HG03135 (cell line): ENCODE measurements around the gene SCD5.

Experiments used
- ATAC-seq: cut with Tn5 transposase; IDR thresholded peaks from one replicate; pipeline ENCODE4 v1.9.1; 2021; ENCODE audit warnings: mild to moderate bottlenecking, moderate library complexity; ENCODE audit not compliant: unreplicated experiment

SCD5 gene

DNA sequence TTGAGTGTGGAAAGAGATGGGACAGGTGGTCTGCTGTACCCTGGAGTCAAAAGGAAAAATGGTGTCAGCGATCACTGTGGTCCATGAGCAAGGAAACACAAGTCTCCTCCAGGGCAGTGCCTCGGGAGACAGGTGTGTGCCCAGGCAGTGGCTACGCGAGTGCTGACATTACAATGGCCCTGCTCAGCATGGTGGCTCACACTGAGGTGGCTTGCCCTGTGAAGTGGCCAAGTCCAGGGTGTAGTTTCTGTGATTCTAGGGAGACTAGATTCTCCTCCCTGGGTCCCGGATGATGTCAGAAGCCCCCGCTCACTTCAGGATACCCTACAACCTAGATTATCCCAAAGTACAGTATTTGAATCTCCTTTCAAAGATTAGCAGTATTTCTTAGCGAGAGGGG, 192.0 kb downstream of the SCD5 start:
- no peak for ATAC-seq

DNA sequence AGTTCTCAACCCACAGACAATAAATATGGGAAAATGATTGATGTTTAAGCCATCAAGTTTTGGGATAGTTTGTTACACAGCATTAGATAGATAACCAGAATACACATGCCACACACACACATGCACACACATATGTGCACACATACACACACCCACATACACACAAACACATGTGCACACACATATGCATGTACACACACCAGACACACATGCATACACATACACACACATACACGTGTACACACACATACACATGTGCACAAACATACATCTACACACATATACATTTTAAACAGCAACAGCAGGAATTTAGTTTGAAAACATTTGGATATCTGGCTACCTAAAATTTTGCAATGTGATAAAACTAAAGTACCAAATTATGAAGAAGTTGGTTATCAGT, 194.1 kb downstream of the SCD5 start:
- ATAC-seq = no peak

DNA sequence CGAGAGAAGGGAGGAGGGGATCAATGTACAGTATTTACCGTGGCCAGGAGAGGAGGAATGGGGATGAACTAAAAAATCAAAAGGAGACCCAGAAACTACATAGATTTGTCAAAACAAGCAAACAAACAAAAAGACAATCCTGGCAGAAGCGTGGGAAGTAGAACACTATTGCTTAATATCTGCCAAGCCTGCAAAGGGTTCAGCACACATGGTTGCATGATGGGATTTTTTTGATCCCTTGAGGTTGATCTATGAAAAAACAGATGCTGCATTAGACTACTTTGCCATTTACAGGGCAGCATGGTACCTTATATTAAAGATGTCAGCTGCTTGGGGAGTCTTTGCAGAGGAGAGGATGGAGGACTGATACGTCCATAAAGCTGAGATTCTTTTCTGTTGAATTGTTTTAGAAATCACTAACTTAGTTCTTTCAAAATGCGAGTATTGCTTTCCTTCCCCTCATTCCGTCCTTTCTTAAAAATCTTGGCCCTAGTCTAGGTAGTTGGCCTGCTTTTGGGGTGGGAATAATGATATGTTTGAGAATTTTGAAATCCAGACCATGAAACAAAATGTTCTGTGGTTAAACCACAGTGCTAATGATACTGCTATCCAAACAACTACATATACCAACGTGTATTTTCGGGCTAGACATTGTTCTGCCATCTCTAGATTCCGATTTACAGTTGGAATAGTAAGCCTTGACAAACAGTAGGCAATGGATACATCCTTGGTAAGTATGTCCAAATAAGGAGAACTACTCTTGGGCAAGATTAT, 197.2 kb downstream of the SCD5 start:
- no peak for ATAC-seq

DNA sequence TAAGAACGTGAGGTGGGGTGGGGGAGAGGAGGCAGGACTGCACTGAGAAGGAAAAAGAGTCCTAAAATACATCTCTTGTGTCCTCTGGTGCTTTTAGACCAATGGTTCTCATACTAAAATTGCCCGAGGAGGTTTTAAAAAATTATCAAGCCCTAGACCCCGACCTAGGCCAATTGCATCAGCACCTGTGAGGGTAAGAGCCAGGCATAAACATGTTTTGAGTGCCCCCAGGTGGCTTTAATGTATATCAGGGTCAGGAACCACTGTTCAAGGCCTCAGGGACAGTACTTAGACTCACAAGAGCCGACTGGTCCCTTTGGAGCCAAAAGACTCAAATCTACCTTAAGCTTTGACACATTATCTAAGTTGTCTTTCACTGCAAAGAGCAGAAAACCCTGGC, 199.3 kb downstream of the SCD5 start:
- ATAC-seq = no peak

DNA sequence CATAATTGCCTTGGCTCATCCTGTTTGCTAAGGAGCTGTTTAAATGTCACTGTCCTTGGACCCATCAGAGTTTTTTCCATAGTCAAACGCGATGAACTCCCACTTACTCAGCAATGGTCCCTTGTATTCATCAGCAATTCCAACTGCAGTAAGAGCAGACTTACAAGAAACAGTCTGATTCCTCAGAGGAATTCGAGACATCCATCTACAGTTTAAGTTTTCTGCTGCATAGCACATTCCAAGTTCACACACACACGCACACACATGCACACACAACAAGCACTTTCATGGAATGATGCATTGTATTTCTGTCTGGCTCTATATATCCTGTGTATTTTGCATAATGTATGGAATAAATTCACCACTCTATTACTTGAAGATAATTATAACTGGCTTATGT, 204.1 kb downstream of the SCD5 start:
- ATAC-seq = no peak

GRCh38 chr4:82593411-82593810, 205.2 kb downstream of the SCD5 start:
- ATAC-seq = no peak

GRCh38 chr4:82592639-82593038, 206.0 kb downstream of the SCD5 start:
- no peak for ATAC-seq

- ATAC-seq = no peak
Measured at GRCh38 chr4:82591592-82591991, 207.0 kb downstream of the SCD5 start.

GRCh38 chr4:82589756-82590155, 208.8 kb downstream of the SCD5 start:
- no peak for ATAC-seq

- no peak for ATAC-seq
Measured at GRCh38 chr4:82588771-82589270, 209.8 kb downstream of the SCD5 start.

DNA sequence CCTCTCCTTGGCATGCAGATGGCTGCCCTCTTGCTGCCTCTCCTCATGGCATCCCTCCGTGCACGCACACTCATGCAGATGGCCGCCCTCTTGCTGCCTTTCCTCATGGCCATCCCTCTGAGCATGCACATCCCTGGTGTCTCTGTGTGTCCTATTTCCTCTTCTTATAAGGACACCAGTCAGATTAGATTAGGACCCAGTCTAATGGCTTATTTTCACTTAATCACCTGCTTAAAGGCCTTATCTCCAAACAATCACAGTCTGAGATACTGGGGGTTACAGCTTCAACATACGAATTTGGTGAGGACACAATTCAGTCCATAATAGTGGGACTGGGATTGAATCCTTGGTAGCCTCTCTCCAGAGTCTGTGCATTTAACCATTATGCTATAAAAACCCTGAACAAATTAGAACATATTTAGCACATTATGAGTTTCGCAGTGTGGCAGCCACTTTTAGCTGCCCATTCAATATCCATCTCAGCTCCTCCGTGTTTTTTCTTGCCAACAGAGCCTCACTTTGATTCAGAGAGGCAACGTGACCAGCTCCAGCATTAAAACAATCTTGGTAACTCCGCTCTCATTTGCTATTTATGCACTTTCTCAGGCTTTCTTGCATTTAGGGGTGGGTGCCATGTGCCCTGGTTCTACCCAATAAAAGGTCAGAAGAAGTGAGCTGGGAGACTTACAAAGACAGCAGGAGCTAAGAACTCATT, 210.6 kb downstream of the SCD5 start:
- ATAC-seq = no peak

GRCh38 chr4:82585690-82586435, 212.7 kb downstream of the SCD5 start:
- no peak for ATAC-seq

- no peak for ATAC-seq
Measured at GRCh38 chr4:82584931-82585330, 213.7 kb downstream of the SCD5 start.

- no peak for ATAC-seq
Measured at GRCh38 chr4:82583897-82584587, 214.6 kb downstream of the SCD5 start.

DNA sequence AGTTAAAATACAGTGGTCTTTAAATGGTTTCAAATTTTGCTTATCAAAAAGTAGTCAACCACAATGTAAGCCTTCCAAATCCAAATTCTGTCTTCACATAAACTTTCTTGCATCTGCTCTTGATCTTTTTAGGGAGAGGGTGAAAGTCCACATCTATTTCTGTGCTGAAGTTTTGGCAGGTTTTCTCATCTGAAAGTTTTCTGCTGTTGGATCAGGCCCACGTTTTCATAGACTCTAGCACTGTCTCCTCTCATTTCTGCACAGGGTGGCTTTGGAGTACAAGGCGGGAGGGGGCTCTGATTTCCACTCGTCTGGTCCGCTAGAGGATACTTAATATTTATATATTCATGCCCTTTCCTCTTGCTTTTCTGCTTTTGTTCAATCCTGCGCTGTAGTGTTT, 218.7 kb downstream of the SCD5 start:
- no peak for ATAC-seq
